ENCODE measurements around the gene CDH13. TPM values are rescaled to one million over a fixed set of nuclear protein-coding genes. Genes with fewer than 3 reads are reported as not detected.

The CDH13 gene
- total RNA-seq, 4 donors from 2014 or later, result 5.8 to 36.7 (median 20.4) TPM

DNA sequence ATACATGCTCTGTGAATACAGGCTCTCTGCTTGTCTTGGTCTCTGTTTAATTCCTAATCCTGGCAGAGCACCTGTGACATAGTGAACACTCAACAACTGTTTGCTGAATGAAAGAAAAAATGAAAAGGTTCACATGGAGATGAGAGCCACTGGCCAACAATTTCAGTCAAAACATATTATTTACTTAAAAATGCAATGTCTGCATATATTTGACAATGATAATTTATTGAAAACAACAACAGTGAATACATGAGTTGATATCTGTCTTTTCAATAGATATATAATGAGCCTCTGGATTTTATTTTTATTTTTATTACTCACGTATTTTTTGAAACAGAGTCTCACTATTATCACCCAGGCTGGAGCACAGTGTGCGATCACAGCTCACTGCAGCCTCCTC is 136.6 kb downstream of the CDH13 start:
- DNase-seq (no peak), ATAC-seq (no peak)
- TF ChIP-seq, protein P1, sequence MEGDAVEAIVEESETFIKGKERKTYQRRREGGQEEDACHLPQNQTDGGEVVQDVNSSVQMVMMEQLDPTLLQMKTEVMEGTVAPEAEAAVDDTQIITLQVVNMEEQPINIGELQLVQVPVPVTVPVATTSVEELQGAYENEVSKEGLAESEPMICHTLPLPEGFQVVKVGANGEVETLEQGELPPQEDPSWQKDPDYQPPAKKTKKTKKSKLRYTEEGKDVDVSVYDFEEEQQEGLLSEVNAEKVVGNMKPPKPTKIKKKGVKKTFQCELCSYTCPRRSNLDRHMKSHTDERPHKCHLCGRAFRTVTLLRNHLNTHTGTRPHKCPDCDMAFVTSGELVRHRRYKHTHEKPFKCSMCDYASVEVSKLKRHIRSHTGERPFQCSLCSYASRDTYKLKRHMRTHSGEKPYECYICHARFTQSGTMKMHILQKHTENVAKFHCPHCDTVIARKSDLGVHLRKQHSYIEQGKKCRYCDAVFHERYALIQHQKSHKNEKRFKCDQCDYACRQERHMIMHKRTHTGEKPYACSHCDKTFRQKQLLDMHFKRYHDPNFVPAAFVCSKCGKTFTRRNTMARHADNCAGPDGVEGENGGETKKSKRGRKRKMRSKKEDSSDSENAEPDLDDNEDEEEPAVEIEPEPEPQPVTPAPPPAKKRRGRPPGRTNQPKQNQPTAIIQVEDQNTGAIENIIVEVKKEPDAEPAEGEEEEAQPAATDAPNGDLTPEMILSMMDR (IDR thresholded peaks at IDR 0.05 in 4 of 5, conservative IDR thresholded peaks at IDR 0.05 in 1 of 5), result no peak
- TF ChIP-seq POLR2A (IDR thresholded peaks at IDR 0.05), result no peak
- H3K27ac ChIP-seq, result peak overlapping the region in 2 of 4 donors; percentile 76 to 86
- in situ Hi-C loops (cut with MboI; ENCODE audit: low sequenced_read_pairs in 4 of 4) (no loop called here), intact Hi-C loops (cut with DNase I; ENCODE audit: low total_unique reads) (no loop called here)
- no peaks in the 10 kb centered on the region for H3K27me3 ChIP-seq
- peaks cover 26 to 28% of the 10 kb centered on the region in 2 donors for H3K4me1 ChIP-seq
- H3K9me3 ChIP-seq, result no peaks in the 10 kb centered on the region
- no peak overlapping the region for H3K4me3 ChIP-seq
- H3K36me3 ChIP-seq, result no peaks in the 10 kb centered on the region

DNA sequence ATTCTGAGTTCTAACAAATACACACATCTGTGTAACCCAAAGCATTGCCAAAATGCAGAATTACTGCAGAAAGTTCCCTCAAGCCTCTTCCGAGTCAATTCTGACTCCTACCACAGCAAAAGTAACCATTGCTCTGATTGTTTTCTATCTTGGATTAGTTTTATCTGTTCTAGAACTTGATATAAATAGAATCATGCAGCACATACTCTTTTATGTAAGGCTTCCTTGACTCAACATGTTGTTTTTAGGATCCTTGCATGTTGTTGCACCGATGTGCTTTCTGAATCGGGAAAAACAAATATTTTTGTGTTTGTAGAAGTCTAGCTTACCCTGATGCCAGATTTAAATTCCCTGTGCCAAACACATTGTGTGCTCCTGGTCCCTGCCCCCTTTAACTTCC is 140.4 kb downstream of the CDH13 start:
- Histone ChIP-seq H3K27ac (peak overlapping the region in 3 of 4 donors; percentile 38 to 71 (median 54)), H3K4me1 (peaks cover 42 to 49% of the 10 kb centered on the region in 2 donors)
- ATAC-seq, result peak in 1 of 2 donors; percentile 72

DNA sequence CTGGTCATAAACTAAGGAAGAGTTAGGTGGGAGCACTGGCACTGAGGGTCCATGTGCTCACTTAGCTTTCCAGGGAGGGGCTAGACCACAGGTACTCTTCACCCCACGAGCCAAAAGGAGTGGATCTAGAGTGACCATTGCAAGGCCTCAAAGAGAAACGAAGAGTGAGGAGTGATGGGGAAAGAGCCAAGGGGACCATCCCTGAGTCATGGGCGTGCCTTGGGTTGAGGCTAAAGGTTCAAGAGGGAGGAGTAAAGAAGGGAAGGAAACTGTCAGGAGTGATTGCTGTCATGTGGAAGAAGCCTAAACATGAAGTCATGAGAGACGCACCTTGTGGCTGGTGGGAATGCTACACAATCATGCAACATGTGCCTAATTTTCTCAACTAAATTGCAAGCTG is 141.0 kb downstream of the CDH13 start:
- DNase-seq (no peak), ATAC-seq (peak in 1 of 2 donors; percentile 11)
- in situ Hi-C loops (cut with MboI; ENCODE audit: low sequenced_read_pairs in 4 of 4), result no loop called here
- H3K36me3 ChIP-seq, result no peaks in the 10 kb centered on the region
- TF ChIP-seq POLR2A (IDR thresholded peaks at IDR 0.05), result no peak
- TF ChIP-seq, protein P1 (IDR thresholded peaks at IDR 0.05 in 4 of 5, conservative IDR thresholded peaks at IDR 0.05 in 1 of 5), result no peak
- peak overlapping the region in 3 of 4 donors; percentile 38 to 71 (median 54) for H3K27ac ChIP-seq
- no peaks in the 10 kb centered on the region for H3K9me3 ChIP-seq
- intact Hi-C loops (cut with DNase I; ENCODE audit: low total_unique reads), result loop anchor here (2.0 kb wide), 1 partner anchor 13 kb away; no protein-coding TSS in a partner anchor
- peak overlapping the region in 1 of 4 donors; percentile 3 for H3K4me3 ChIP-seq
- H3K4me1 ChIP-seq, result peaks cover 44 to 50% of the 10 kb centered on the region in 2 donors
- no peaks in the 10 kb centered on the region for H3K27me3 ChIP-seq

More for the DNA sequence above, 140.4 kb downstream of the CDH13 start:
- Histone ChIP-seq H3K9me3 (no peaks in the 10 kb centered on the region), H3K4me3 (peak overlapping the region in 1 of 4 donors; percentile 3), H3K27me3 (no peaks in the 10 kb centered on the region), H3K36me3 (no peaks in the 10 kb centered on the region)
- in situ Hi-C loops (cut with MboI; ENCODE audit: low sequenced_read_pairs in 4 of 4), result no loop called here
- no peak for DNase-seq
- intact Hi-C loops (cut with DNase I; ENCODE audit: low total_unique reads), result loop anchor here (2.0 kb wide), 1 partner anchor 14 kb away; no protein-coding TSS in a partner anchor
- no peak for TF ChIP-seq POLR2A (IDR thresholded peaks at IDR 0.05)
- TF ChIP-seq, protein P1 (IDR thresholded peaks at IDR 0.05 in 4 of 5, conservative IDR thresholded peaks at IDR 0.05 in 1 of 5), result no peak

DNA sequence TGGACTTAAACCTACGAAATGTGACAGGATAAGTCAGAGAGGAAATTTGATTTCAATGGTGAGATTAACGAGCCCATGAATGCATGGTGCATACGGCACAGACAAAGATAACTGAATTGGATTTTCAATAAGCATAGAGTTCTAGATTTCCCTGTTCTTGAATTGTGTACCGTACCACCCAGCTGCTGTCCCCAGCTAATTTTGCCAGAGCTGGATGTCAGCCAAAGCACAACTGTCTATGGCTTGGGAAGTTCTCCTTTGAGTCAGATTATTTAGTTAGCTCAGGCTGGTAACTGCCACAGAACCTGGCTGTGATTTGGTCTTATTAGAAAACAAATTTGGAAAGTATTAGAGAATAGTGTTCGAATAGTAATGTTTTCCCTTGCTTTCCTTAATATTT is 143.1 kb downstream of the CDH13 start:
- H3K4me1 ChIP-seq, result peaks cover 44 to 50% of the 10 kb centered on the region in 2 donors
- ATAC-seq, result peak; percentile 52 to 58
- intact Hi-C loops (cut with DNase I; ENCODE audit: low total_unique reads), result no loop called here

More for the DNA sequence above, 143.1 kb downstream of the CDH13 start:
- no peak for TF ChIP-seq POLR2A (IDR thresholded peaks at IDR 0.05)
- TF ChIP-seq, protein P1 (IDR thresholded peaks at IDR 0.05 in 4 of 5, conservative IDR thresholded peaks at IDR 0.05 in 1 of 5), result no peak
- H3K4me3 ChIP-seq, result no peak overlapping the region
- no peak overlapping the region for H3K27ac ChIP-seq
- no peaks in the 10 kb centered on the region for H3K36me3 ChIP-seq
- peak; percentile 33 to 43 for DNase-seq
- no peaks in the 10 kb centered on the region for H3K27me3 ChIP-seq
- H3K9me3 ChIP-seq, result no peaks in the 10 kb centered on the region
- in situ Hi-C loops (cut with MboI; ENCODE audit: low sequenced_read_pairs in 4 of 4), result no loop called here
